NCI-H1417 treated with DMSO at 0.1 percent for 48 hours (cell line): Measurements from ENCODE around the gene ADK.
"Not testable (repeated sequence)": the region's sequence is repeated elsewhere in the genome, so short reads cannot be mapped to it uniquely, and the experiment has no call there.

Experiments
- DNase-seq: peaks from one replicate; lab custom pipeline; 2025; lab: John Stamatoyannopoulos, UW

The ADK gene

GRCh38 chr10:74150990-74151878 is at the start of gene ADK:
TSS of gene ADK (plus strand) at chr10:74151221. CDS start at chr10:74151279, 58 bp downstream.
- DNase-seq = peak; percentile 90

DNA sequence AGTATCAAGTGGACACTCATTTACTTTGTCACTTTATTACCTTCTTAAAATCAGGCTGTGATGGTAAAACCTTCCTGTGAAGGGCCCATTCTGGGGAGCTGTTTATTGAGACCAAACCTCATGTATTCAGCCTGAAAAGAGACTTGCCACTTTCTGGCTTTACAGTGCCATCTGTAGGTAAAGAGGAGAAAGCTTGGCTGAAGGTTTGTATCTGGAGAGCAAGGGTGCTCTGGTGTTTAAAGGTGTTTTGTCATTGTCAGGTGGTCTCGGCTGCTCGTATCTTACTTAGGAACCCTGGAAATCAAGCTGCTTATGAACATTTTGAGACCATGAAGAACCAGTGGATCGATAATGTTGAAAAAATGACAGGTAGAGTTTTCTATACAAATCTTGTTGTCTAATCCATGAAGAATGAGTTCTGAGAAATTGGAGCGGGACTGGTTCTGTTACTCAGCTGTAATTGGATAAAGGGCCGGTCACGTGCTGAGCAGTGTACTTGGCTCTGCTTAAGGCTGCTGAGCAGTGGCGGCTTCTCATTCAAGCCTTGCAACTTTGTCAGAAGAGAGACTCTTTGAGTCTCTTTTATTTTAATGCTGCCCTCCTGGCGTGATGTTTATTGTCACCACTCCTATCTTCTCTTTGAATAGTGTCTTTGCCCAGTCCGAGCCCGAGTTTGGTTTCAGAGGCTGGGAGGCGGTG is 47.3 kb upstream of the ADK start:
- DNase-seq = no peak

DNA sequence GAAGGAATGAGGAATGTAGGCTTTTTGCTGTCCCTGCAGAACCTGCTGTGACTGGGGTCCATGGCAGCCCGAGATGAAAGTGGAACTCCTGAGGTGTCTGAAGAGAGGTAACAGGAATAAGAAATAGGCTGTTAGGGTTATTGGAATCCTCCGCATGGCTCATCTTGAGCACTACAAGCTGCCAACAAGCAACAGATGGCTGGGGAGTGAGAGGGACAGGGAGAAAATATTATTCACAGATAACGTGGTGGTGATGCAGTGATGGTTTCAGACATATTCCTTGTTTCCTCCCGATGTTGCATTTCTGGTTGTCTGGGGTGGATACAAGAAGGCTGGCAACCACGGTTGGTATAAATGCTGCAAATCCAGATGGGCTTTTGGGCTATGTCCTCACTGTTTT is 46.5 kb upstream of the ADK start:
- no peak for DNase-seq

GRCh38 chr10:74104996-74105395 is 46.0 kb upstream of the ADK start:
- DNase-seq = no peak

DNA sequence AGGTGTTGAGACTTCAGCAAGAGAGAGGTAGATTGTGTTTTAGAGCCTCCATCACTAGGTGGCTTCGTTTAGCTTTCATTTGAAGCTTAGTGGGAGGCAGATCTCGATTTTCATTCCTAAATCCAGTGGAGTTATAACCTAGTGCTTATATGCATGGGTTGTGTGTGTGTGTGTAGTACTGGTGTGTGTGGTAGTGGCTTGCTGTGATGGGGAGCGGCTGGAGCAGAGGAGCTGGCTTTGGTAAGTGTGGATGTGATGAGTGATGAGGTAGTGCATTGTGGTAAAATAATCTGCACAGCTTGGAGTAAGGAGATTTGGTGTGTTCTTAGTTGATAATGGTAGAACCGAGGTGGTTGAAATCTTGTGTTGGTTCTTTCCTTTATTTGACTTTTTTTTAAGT is 43.6 kb upstream of the ADK start:
- no peak for DNase-seq

DNA sequence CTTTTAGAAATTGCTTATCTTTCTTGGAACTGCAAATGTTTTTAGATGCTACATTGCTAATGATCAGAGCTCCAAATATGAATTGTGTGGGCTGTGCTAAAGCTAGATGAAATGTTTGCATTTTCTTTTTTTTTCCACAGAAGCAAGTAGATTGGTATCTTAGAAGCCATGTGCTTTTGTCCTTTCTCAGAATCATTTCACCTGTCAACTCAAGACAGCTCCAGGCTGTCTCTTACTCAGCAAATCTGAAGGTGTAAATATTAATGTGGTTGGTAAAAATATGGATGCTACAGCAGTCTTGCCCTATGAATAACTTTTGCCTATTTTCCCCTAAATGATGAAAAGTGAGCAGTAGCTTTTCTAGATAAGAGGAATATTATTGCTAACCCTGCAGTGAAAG is 41.6 kb upstream of the ADK start:
- DNase-seq = no peak

- no peak for DNase-seq
Measured at GRCh38 chr10:74110120-74110519, 40.9 kb upstream of the ADK start.

GRCh38 chr10:74111799-74112198 is 39.2 kb upstream of the ADK start:
- no peak for DNase-seq

GRCh38 chr10:74113546-74113945 is 37.5 kb upstream of the ADK start:
- no peak for DNase-seq

DNA sequence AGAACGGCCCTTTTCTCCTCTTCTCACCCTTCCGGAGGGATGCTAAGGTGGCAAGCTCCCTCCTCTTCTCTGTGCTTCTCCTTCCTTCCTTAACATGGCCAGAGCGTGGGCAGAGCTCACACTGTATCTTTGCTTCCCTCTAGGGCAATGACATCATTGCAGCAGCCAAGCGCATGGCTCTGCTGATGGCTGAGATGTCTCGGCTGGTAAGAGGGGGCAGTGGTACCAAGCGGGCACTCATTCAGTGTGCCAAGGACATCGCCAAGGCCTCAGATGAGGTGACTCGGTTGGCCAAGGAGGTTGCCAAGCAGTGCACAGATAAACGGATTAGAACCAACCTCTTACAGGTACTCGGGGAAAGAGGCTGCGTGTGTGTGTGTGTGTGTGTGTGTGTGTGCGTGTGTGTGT is 37.0 kb upstream of the ADK start:
- no peak for DNase-seq

DNA sequence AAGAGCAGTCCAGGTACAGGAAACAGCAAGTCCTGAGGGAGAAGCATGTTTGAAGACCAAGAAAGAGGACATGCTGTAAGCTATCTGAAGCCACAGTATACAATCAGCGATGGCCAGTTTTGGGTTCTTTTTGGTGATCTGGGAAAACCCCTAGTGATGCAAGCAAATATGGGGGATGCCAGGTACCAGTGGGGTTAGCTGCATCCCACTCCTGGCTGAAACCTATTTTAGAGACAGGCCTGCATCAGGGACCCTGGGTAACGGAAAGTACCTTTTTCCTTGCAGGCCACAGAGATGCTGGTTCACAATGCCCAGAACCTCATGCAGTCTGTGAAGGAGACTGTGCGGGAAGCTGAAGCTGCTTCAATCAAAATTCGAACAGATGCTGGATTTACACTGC is 33.3 kb upstream of the ADK start:
- DNase-seq = no peak

- DNase-seq = no peak
Measured at GRCh38 chr10:74118804-74119203, 32.2 kb upstream of the ADK start.

DNA sequence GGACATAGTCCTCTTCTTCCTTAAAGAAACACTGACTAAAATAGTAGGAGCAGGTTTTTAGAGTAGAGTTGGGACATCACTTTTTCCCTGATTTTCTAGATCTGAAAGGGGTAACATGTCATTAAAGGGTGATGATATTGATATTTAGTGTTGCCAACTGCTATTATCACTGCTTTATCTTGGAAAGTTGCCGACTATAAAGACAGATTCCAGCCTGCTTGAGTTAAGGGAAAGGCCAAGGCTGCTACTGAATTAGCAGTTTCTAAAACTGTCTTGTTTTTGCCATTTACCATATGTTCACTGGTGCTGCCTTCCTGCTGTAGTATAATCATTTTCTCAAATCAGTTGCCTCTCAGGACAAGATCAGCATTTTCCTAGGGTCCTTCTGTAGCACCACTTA is 30.1 kb upstream of the ADK start:
- no peak for DNase-seq

DNA sequence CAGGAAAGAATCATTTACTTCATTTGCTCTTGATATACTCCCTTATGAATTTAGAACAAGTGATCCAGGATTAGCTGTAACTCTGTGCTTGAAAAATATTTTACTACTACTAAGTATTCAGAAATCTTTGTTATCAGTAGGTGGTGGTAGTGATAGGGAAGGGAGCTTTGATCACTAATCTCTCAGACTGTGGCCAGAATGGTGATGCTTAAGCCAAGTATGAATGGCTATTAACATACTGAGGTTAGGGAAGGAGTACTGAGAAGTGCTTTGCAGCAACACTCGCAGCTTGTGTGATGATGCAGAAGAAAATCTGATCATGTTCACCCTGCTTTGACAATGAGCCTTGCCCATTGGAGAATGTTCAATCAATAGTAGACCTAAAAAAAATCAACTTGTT is 29.7 kb upstream of the ADK start:
- DNase-seq = no peak

DNA sequence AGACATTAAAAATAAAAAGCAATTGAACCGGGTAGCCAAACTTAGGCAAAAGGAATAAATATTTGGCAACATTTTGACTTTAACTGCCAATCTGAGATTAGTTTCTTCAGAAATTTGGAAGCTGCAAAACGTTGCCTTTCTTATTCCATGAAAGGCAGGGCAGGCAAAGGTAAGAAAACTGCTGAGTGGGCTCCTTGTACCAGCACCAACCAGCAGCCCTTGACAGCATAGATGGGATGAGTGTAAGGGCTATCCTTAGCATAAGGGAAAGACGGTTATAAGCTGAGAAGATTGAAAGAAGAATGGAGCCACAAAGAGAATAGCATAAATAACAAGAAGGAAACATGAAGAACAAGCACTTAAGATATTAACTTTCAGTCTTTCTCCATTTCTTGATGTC is 29.0 kb upstream of the ADK start:
- no peak for DNase-seq

DNA sequence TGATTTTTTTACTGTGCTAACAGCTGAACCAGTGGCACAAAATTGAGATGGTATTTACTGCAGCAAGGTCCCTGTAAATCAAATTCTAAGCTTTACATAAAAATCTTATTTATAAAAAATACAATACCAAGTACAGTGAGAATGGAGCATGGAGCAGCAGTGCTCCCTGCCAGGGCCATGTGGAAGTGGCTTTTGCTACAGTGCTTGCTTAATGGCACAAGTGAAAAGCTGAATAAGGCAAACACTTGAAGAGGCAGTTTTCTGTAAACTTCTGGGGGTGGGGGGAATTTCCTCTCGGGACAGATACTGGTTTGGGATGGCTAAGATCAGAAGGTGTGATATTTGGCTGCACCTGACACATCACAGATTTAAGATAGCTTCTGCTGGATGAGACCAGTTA is 27.9 kb upstream of the ADK start:
- no peak for DNase-seq

DNA sequence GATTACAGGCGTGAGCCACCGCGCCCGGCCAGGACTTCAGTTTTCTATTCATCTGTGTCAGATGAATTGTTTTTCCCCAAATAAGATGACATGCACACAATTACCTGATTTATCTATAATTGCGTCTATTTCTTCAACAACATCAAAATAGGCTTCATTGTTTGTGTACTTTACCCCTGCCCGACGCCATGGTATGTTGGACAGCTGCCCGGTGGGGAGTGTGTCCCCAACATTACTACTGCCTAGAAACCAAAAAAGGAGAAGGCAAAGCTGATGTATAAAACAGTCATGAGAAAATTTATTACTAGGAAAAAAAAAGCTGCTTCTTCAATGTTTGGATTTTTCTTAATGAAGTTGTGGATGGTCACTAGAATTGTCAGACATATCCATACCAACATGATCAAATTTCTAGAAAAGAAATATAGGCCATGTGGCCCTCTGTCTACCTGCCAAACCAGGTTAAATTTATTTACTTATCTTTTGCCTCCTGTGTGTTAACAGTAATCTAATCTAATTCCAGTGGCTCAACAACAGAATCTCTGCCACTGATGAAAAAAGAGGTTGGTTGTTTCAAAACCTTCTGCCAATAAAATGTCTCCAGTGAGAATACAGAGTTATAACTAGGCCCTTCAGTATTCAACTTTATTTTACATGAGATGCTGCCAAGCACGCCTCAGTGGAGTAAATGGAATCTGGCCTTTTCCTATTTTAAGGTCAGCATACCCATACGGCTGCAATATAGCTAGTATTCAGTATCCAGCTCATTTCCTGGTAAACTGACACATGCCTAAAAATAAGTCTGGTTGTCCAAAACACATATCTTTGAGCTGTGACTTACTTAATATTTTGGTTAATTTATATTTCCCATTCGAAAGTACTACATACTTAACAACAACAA is 16.8 kb upstream of the ADK start:
- DNase-seq = no peak

DNA sequence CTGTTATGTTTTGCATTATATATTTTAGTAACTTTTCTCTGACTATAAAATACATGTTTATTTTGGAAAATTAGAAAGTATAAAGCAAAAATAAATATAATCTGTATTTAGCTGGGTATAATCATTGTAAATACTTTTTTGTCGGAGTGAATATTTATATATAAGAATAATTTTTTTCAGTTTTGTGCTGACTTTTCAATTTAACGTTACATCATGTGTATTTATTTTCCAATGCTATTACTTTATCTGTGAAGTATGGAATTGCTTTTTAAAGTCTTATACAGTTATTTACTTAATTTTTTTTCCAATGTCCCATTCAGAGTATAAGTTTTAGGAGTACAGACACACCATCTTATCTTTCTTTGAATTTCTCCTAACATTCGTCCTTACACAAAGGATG is 15.6 kb upstream of the ADK start:
- DNase-seq = no peak

DNA sequence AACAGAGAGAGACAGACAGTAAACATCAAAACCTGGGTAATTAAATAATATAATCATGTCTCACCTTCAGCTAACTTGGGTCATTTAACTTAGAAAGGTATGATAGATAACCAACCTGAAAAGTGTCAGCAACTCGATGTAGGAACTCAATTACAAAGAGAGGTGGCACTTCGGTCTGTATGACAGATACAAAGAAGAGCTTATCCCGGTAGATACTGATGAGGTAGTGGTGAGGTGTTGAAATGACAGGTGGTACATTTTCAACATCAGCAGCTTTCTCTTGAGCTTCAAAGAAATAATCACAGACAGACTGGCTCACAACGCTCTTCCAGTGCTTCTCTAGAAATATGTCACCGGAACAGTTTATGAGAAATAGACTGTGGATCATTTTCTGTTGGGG is 13.0 kb upstream of the ADK start:
- DNase-seq = no peak

DNA sequence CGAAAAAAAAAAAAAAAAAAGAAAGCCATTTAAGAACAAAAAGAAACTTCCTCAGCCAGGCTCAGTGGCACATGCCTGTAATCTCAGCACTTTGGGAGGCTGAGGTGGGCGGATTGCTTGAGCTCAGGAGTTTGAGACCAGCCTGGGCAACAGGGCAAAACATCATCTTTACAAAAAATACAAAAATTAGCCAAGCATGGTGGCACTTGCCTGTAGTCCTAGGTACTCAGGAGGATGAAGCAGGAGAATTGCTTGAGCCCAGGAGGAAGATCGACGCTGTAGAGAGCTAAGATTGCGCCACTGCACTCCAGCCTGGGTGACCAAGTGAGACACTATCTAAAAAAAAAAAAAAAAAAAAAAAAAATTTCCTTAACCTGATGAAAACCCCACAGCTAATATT is 12.4 kb upstream of the ADK start:
- not testable (repeated sequence) for DNase-seq

- DNase-seq = no peak
Measured at GRCh38 chr10:74139981-74140380, 11.0 kb upstream of the ADK start.

DNA sequence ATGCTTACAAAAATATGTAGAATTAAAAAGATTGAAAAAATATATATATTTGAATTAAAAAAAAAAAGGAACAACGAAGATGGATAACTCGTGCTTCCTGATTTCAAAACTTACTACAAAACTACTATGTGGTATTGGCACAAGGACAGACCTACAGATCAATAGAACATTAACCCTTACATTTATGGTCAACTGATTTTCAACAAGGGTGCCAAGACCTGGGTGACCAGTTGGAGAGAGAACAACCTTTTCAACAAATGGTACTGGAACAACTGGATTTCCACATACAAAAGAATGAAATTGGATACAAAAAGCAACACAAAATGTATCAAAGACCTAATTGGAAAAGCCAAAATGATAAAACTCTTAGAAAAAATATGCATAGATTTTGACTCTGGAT is 10.5 kb upstream of the ADK start:
- DNase-seq = no peak

- no peak for DNase-seq
Measured at GRCh38 chr10:74145133-74145532, 5.9 kb upstream of the ADK start.
